Measurements from ENCODE around the gene RAB31.
"Not testable (repeated sequence)": the region's sequence is repeated elsewhere in the genome, so short reads cannot be mapped to it uniquely, and the experiment has no call there.

The RAB31 gene

DNA sequence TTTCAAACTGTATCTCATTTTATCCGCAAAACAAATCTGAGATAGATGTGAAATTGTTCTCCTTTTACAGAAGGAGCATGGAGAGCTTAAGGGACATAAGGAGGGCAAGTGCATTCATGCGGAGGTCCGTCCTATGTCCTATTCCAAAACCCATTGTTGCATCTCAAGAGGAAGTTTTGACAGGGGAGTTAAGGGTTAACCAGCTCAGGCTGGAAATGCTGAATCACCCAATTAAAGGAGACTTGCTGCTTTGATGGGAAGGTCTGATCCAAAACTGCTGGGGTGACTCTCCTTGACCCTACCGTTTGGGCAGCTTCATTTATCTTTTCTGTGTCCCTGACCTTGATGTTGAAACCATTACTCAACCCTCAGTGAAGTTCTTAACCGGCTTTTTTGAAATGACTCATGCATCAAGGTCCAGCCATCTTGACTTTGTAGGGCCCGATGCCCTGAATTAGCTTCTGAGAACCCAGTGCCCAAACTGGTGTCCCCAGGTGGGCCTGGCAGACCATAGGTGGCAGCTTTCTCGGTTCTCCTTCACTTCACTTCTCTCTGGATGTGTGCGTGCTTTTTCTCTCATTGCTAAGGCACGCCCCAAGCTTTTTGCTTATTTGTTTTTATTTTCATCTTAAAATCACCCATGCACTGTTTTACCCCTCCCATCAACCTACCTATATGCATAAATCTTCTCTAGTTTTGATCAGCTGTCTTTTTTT lies 161.8 kb downstream of the RAB31 start:
- DNase-seq = no peak

DNA sequence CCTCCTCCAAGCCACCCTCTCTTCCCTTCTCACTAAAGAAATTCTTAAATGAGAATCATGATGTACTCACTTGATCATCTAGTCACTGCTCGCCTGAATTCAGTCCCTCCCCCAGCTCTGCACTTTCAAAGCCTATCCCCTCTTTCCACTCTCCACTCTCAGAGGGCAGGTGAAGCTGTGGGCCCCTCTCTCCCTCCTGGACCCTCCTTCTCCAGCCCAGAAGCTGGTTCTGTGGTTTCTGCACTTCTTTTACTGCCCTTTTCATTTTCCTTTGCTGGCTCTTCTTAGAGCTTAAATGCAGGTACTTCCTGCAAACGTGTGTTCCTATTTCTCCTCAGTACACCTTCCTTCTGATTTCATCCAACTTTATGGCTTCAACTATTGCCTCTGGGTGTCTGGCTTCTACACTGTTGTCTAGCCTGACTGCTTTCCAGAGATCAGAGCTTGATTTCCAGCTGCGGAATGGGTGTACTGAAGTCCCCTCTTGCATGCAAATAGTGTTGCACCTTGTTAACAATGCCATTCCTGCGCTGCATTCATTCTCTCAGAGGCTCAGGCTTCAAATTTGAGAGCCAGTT lies 162.4 kb downstream of the RAB31 start:
- DNase-seq = no peak

DNA sequence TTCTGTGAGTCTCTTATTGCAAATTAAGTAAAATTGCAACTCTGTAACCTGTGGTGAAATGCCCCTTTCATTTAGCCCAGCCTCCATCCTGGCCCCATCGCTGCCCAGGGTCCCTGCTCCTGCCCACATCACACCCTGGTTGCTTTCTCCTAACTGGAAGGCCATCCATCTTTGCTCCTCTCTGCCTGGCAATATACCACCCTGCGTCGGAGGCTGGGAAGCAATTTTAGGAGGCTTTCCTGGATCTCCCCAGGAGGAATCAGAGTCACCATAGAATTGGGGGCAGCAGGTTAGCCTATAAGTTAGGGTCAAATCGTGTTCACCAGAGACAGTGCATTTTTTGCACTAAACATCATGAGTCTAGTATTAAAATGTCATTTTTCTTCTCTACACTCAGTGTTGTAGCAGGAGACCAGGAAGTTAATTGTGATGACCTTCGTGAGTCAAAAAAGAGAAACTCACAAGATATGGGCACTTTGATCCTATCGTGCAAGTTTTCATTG lies 163.2 kb downstream of the RAB31 start:
- DNase-seq = no peak

DNA sequence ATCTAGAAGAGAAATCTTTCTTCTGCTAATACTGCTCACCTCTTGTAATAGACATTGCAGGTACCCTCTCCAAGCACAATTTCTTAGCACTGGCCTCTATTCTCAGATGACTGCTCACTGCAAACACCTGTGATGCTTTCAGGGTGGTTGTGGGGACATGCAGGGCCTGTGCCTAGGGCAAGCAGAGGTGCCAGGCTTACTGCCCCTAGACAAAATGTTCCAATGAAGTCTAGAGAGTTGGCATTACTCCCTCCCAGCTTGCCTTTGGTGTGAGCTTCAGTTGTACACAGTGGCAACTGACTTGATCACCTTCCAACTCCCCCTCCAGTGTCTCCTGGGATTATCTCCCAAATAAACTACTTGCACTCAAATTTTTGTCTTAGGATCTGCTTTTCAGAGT lies 164.7 kb downstream of the RAB31 start:
- DNase-seq = no peak

DNA sequence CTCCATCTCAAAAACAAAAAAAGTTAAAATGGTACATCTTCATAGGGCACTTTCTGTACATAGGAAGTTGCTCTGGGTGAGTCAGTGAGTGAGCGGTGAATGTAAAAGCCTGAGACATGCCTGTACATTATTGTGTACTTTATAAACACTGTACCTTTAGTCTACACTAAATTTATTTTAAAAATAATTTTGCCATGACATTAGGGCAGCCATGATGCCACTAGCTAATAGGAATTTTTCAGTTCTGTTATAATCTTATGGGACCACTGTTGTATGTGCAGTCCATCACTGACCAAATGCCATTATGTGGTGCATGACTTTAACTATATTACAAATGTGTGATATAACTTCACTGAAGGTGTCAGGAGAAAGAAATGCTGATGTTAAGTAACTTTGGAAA lies 166.6 kb downstream of the RAB31 start:
- DNase-seq = no peak

DNA sequence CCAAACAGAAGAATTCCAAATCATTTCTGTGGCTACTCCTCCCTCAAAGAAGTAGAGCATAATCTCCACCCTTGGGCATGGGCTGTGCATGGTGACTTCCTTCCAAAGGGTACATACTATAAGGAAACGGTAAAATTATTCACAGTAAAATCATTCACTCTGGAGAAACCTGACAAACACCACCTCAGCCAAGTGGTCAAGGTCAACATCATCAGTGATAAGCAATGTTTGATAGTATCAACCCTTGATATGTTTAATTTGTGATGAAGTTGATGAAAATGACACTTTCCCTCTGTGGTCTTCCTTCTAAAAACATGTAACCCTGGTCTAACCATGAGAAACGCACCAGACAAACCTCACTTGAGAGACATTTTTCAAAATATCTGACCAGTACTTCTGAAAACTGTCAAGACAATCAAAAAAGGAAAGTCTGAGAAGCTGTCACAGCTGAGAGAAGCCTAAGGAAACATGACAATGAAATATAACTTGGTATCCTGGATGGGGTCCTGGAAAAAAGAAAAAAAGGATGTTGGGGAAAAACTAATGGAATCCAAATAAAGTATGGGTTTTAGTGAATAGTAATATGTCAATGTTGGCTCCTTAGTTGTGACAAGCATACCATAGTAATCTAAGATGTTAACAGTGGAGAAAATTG lies 168.2 kb downstream of the RAB31 start:
- no peak for DNase-seq

DNA sequence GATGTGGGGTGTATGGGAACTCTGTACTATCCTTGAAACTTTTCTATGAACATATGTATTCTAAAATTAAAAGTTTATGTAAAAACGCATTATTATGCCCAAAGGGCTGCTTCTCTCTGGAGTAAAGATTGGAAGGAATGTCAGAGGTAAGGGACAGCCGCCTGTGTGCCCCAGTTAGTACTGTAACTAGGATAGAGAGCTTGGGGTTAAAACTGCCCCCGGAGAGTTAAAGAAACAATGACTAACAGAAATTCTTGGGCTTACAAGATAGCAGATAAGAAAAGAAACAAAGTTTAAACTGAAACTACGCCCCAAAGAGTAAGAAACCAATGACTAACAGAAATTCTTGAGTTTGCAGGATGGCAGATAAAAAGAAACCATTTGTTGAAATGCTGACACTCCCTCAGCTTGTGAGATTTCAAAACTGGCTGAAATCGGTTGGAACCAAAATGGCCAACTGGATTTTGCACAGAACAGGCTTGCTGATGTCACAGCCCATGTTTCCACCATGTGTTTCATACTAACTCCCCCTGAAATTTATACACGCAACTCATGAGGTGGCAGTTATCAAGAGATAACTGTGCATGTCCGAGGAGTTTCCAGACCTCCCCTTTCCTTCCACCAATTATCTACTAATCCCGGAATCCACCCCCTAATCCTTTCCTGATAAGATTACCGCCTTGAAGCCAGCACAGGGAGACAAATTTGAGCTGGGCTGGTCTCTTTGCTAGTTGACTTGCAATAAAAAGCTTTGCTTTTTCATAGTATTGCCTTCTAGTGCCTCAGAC lies 169.0 kb downstream of the RAB31 start:
- no peak for DNase-seq

DNA sequence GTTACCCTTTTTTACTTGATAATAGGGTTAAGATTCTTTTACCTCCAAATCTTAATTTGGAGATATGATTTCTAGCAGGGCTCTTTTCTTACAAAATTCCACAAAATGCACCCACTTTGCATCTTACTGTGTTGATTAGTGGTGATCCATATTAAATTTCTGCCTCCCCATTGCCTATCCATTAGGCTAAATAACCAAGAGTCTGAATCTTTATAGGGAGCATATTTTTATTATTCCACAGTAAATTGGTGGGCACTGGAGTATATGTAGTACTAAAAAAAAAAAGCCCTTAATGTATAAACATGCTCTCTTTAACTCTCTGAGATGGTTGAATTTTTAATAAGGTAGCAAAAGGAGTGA lies 169.5 kb downstream of the RAB31 start:
- no peak for DNase-seq

DNA sequence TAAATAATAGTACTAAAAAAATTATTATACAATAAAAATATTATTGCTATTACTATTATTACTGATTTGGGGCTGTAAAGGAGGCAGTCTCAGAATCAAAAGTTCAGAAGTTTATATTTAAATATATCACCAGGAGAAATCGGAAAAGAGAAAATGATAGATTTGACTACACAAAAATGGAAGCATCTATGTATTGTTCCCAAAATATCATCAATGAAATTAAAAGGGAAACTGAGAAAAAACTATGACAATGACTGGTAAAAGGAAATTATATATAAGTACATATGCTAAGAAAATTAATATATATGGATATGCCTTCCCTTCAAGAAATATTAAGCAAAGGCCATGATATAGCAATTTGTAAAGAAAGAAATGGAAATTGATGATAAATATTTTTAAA lies 170.0 kb downstream of the RAB31 start:
- DNase-seq = no peak

DNA sequence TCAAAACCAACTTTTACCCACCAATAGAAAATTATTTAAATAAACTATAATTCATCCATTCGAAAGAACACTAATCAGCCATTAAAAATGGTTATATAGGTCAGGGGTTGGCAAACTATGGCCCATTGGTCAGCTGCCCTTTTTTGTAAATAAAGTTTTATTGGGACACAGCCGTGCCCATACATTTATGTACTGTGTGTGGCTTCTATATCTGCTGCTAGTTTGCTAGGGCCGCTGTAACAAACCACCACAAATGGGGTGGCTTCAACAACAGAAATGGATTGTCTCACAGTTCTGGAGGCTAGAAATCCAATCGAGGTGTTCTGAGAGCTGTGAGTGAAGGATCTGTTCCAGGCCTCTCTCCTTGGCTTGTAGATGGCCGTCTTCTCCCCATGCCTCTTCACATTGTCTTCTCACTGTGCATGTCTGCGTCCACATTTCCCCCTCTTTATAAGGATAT lies 170.7 kb downstream of the RAB31 start:
- DNase-seq = no peak

DNA sequence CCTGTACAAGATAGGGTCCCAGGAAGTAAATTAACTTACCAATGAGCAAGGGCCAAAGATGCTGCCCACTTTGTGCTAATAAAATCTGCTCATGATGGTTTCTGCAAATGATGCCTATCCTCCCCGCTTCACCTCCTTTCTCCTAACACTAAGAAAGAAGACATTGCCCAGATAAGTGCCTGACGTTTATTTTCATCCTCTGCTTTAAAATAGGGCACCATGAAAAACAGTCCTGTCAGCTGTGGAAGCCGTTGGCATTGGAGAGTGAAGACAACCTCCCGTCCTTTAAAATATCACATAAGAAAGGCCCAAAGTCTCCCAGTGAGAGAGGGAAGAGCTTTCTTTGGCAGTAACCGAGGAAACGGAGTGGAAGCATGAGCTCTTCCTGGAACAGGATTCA lies 176.0 kb downstream of the RAB31 start:
- no peak for DNase-seq

DNA sequence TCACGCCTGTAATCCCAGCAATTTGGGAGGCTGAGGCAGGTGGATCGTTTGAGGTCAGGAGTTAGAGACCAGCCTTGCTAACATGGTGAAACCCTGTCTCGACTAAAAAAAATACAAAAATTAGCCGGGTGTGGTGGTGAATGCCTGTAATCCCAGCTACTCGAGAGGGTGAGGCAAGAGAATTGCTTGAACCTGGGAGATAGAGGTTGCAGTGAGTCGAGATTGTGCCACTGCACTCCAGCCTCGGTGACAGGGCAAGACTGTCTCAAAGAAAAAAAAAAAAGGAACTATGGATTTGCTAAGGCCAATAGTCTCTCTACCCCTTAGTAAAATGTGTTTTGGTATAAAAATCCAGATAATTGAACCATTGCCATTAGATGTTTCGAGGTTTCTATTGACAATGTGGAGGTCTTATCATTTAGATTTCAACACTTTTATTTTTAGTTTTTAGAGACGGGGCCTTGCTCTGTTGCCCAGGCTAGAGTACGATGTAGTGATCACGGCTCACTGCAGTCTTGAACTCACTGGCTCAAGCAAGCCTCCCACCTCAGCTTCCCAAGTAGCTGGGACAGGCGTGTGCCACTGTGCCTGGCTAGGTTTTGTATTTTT lies 176.5 kb downstream of the RAB31 start:
- no peak for DNase-seq

DNA sequence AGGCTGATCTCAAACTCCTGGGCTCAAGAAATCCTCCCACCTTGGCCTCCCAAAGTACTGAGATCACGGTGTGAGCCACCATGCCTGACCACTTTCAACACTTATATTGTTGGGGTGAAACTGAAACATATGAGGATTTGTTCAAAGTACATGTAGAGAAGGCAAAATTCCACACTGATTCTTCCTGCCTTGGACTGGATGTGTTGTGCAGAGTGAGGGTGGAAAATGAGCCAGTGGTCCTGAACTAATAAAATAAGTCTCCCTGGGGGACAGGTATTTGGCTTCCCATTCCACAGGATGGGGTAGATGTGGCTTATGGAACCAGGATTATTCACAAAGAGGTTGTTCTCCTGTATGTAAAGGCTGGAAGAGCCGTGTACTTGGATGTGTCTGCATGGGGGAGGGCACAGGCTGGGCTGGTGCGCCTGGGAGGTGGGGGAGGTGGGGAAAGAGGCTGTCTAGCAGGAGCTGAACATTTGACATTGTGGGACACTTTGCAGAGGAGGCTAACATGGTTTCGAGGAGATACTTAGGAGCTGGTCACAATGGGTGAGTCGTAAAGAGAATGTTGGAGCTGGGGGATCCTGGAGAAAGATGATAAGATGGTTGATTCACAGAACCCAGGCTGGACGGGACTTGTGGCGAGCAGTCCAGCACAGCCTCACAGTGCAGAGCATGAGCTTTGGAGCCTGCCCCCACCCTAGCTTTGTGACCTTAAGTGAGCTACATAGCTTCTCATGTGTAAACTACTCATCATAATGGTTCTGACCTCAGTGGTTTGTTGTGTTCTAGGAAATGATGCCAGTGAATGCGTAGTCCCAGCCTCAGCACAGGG lies 177.3 kb downstream of the RAB31 start, which contains the start of gene TXNDC2:
TXNDC2 (plus strand) TSS at position 804 of the 835 bp plus-strand sequence. CDS start 708 bp downstream, outside the sequence.
- no peak for DNase-seq

DNA sequence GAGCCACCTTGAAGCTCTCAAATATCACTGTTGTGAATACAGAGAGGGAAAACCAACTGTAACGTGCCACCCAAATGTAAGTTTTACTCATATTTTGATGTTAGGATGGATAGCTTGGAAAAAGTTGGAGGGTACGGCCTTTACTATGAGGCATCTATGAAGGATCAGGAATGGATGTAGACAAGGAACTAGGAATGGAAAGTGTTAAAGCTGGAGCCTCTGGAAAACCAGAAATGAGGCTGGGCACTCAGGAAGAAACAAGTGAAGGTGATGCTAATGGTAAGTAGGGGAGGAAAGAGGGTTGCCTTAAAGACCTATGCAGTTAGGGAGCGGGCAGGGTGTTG lies 177.9 kb downstream of the RAB31 start:
- DNase-seq = no peak

DNA sequence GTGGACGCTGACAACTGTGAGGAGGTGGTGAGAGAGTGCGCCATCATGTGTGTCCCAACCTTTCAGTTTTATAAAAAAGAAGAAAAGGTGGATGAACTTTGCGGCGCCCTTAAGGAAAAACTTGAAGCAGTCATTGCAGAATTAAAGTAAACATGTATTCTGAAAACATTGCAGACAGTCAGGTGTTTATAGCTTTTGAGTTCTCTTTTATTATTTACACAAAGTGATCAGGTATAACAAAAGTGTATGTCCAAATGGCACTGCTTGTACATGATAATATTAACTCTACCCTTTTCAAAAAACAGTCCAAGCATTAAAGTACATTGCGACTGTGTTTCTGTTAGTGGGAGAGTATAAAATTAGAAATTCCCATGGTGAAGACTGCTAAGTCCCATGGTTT lies 179.9 kb downstream of the RAB31 start:
- no peak for DNase-seq

DNA sequence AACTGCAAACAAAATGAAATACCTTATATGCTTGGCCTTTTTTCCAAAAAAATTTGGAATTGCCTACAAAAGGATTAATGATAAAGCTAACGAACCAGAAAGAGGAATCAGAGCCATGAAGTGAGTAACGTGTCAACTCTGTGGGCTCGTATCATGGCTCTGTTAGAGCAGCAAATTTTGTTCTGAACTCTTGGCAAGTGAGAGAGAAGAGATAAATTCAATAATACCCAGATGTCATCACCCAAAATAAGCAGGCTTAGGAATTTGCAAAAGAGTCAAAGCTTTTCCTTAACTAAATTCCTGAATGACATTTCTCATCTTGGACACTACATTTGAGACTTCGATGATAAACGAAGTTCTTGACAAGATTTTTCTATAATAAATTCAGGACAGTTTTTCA lies 182.1 kb downstream of the RAB31 start:
- no peak for DNase-seq

DNA sequence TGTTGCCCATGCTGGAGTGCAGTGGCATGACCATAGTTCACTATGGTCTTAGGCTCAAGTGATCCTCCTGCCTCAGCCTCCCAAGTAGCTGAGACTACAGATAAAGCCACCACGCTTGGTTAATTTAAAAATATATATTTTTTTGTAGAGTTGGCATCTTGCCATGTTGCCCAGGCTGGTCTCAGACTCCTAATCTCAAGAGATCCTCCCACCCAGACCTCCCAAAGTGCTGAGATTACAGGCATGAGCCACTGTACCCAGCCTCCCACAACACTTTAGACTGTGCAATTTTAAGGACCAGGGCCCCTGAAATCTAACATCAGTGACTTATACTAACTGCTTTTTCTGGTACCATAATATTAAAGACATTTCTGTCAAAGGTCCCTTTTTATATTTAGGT lies 182.9 kb downstream of the RAB31 start:
- no peak for DNase-seq

DNA sequence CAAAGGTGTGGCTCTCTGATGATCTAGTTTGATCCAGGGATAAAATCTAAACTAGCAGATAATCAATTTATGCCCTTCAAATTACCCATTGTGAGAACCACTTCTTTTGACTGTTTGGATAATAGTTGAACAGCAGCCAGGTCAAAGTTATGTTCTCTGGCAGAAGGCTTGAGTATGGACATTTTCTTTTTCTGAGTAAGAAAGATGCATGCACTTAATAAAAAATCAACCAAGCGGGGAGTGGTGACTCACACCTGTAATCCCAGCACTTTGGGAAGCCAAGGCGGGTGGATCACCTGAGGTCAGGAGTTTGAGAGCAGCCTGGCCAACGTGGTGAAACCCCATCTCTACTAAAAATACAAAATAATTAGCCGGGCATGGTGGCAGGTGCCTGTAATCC lies 183.4 kb downstream of the RAB31 start:
- not testable (repeated sequence) for DNase-seq

DNA sequence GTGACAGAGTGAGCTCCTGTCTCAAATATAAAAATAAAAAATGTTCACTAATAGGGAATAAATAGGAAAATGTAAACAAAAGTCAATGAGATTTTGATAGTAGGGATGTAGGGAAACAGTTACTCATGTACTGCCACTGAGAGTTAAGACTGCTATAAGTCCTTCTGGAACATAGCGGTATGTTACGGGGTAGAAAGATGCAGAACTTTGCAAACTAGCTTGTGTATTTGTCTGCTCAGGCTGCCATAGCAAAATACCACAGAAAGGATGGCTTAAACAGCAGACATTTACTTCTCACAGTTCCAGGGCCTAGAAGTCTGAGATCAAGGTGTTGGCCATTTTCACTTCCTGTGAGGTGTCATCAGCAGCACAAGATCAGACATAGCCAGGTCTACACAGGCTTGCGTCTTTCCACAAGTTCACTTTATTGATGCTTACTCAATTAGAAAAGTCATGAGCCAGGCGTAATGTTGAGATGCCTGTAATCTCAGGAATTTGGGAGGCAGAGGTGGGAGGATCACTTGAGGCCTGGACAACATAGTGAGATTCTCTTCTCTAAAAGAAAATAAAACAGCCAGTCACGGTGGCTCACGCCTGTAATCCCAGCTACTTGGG lies 186.5 kb downstream of the RAB31 start:
- no peak for DNase-seq

DNA sequence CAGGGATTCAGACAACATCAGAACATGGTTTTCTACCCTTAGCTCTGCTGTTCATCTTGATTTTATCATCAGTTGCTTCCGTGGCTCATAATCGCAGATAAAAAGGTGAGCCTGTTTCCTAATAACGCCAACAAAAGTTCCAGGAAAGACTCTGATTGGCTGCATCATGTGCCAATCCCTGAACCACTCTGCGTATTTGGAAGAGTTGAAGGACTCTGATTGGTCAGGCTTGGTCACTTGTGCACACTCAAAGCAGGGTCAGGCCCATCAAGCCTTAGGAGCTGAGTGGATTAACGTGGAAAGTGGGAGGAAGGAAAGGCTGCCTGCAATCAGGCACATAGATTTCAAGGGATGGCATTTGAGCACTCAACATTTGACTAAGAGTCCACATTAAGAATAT lies 189.0 kb downstream of the RAB31 start:
- no peak for DNase-seq

DNA sequence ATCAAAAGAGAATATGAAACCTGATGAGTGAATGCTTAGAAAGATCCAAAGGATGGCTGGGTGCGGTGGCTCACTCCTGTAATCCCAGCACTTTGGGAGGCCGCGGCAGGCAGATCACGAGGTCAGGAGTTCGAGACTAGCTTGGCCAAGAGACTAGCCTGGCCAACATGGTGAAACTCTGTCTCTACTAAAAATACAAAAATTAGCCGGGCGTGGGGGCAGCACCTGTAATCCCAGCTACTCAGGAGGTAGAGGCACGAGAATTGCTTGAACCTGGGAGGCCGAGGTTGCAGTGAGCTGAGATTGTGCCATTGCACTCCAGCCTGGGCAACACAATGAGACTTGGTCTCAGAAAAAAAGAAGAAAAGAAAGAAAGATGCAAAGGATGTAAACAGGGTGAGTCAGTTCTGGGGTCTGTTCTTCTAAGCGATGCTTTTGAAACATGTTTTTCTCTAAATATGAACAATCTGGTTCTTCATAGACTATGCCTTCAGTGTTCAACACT lies 189.7 kb downstream of the RAB31 start:
- not testable (repeated sequence) for DNase-seq
